Middle frontal gyrus (tissue), 1 donor: ENCODE measurements around the gene SORBS2.

Source experiments
- DNase-seq: peaks from one replicate; pipeline ENCODE4 v3.0.0-alpha.2; 2015; ENCODE audit warnings: low spot score; ENCODE audit errors: extremely low spot score

Gene SORBS2

GRCh38 chr4:185775792-185776555 lies 36.0 kb downstream of the SORBS2 start:
- no peak for DNase-seq

GRCh38 chr4:185774845-185775680 lies 36.9 kb downstream of the SORBS2 start:
- no peak for DNase-seq

GRCh38 chr4:185774131-185774653 lies 37.8 kb downstream of the SORBS2 start:
- no peak for DNase-seq

GRCh38 chr4:185773419-185773818 lies 38.6 kb downstream of the SORBS2 start:
- no peak for DNase-seq

GRCh38 chr4:185772391-185773093 lies 39.5 kb downstream of the SORBS2 start:
- DNase-seq: no peak

DNA sequence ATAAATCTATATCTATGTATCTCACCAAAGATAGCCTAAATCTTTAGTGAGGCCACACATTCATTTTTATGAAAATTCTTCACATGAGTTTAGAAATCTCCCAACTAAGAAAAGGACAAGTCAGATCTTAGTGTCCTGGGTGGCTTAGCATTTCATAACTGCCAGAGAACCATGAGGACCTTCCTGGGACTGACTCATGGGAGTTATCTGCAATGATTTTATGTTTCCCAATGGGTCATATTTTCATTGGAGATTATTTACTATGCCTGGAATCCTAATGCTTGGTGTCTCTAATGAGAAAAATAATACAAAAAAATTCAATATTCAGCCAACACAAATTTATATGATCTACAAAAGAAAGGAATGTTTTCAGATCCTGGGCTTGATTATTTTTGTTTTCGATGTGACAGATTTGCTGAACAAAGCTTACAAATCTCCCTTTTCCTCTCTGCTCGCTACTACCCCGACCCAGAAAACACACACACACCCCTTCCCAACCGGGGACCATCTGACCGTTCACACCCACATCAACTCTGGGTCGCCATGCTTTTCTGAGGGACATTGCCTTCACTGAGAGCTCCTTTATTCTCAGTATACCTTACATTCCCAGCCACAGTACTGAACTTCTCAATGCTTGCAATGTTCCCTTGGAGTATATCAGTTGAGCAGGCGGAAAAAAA lies 40.1 kb downstream of the SORBS2 start:
- DNase-seq: no peak

- no peak for DNase-seq
Measured at GRCh38 chr4:185767528-185767927, 44.5 kb downstream of the SORBS2 start.

- no peak for DNase-seq
Measured at GRCh38 chr4:185764876-185765275, 47.1 kb downstream of the SORBS2 start.

GRCh38 chr4:185761352-185762235 lies 50.4 kb downstream of the SORBS2 start:
- DNase-seq: no peak

DNA sequence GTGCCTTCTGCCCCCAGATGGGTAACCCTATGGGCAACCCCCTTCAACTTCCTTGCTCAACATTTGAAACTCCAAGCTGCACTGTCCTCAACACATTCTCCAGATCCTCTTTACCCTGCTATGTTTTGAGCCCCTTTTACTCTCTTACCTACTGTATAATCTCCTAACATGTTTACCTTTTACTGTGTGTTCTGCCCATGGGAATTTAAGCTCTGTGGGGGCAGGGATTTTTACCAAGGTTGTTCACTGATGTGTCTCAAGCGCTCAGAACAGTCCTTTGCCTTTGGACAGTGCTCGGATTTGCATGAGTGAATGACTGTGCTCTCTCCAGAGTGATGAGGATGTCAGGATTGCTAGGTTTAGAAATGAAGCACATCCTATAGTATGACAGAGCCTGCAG lies 53.2 kb downstream of the SORBS2 start:
- DNase-seq: no peak

DNA sequence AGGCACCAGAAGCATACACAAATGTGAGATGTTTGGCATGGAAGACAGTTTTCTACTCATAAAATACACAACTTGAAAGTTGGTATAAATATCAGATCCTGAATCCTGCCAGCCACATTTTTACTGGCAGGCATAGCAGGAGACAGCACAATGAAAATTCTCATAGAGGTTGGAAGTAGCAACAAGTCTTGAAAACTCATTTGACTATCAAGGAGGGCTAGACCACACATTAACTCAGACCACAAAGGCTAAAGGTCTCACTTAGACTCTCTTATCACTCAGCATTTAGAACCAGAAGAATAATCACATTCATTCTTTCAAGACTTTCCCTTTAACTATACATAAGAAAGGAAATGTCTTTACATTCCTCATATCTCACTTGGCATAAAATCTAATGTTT lies 56.5 kb downstream of the SORBS2 start:
- no peak for DNase-seq

- DNase-seq: no peak
Measured at GRCh38 chr4:185754961-185755360, 57.0 kb downstream of the SORBS2 start.

- DNase-seq: no peak
Measured at GRCh38 chr4:185752872-185753271, 59.1 kb downstream of the SORBS2 start.

DNA sequence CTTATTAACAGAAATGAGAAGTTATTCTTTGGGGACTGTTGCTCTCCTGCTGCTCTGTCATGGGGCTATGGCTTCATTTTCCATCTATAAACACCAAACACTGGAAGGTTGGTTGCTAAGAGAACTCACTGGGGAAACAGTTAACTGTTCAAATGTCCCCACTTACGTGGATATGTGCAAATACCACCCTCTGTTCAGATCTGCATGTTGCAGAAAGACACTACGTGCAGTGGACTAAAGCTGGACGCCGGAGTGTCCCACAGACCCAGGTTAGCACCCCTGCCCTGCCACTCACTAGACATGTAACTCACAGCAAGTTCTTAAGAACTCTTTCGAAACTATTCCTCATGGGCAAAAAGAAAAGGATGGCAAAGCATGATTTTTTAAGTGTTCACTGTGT lies 62.1 kb downstream of the SORBS2 start:
- no peak for DNase-seq

GRCh38 chr4:185748901-185749390 lies 63.0 kb downstream of the SORBS2 start:
- DNase-seq: no peak

- no peak for DNase-seq
Measured at GRCh38 chr4:185745891-185746290, 66.1 kb downstream of the SORBS2 start.

GRCh38 chr4:185744946-185745345 lies 67.0 kb downstream of the SORBS2 start:
- DNase-seq: no peak

GRCh38 chr4:185744488-185744862 lies 67.5 kb downstream of the SORBS2 start:
- no peak for DNase-seq

GRCh38 chr4:185743722-185744487 lies 68.1 kb downstream of the SORBS2 start:
- no peak for DNase-seq
